ENCODE results near the gene GPR146. TPM values are rescaled to one million over a fixed set of nuclear protein-coding genes. Genes with fewer than 3 reads are reported as not detected.

Gene GPR146
- total RNA-seq, 1 donor from 2014 or later: 40.0 TPM

DNA sequence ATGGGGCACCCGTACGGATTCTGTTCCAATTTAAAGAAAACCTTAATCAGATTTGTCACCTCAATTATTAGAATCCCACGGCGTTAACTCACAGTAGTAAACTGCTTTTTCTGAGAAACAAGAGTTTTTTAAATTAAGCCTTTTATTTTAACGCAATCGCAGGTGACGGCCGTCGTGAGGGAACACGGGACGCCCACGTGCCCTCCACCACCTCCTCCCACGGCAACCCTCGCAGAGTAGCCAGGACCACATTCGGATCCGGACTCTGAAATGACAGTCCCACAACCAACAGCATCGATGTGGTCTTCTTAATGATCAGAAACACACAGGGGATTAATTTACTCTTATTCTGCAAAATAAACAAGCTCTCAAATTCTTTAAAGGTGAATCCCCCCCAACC, 22.0 kb upstream of the GPR146 start:
- H3K27ac ChIP-seq: no peak overlapping the region
- H3K4me1 ChIP-seq: peaks cover 14% of the 10 kb centered on the region
- no peaks in the 10 kb centered on the region for H3K9me3 ChIP-seq
- TF ChIP-seq, protein P1, sequence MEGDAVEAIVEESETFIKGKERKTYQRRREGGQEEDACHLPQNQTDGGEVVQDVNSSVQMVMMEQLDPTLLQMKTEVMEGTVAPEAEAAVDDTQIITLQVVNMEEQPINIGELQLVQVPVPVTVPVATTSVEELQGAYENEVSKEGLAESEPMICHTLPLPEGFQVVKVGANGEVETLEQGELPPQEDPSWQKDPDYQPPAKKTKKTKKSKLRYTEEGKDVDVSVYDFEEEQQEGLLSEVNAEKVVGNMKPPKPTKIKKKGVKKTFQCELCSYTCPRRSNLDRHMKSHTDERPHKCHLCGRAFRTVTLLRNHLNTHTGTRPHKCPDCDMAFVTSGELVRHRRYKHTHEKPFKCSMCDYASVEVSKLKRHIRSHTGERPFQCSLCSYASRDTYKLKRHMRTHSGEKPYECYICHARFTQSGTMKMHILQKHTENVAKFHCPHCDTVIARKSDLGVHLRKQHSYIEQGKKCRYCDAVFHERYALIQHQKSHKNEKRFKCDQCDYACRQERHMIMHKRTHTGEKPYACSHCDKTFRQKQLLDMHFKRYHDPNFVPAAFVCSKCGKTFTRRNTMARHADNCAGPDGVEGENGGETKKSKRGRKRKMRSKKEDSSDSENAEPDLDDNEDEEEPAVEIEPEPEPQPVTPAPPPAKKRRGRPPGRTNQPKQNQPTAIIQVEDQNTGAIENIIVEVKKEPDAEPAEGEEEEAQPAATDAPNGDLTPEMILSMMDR (IDR thresholded peaks at IDR 0.05): no peak
- intact Hi-C loops (cut with DNase I): no loop called here
- ATAC-seq (no peak), DNase-seq (no peak)
- peaks cover 20% of the 10 kb centered on the region for H3K36me3 ChIP-seq
- H3K4me3 ChIP-seq: no peak overlapping the region
- no peaks in the 10 kb centered on the region for H3K27me3 ChIP-seq

DNA sequence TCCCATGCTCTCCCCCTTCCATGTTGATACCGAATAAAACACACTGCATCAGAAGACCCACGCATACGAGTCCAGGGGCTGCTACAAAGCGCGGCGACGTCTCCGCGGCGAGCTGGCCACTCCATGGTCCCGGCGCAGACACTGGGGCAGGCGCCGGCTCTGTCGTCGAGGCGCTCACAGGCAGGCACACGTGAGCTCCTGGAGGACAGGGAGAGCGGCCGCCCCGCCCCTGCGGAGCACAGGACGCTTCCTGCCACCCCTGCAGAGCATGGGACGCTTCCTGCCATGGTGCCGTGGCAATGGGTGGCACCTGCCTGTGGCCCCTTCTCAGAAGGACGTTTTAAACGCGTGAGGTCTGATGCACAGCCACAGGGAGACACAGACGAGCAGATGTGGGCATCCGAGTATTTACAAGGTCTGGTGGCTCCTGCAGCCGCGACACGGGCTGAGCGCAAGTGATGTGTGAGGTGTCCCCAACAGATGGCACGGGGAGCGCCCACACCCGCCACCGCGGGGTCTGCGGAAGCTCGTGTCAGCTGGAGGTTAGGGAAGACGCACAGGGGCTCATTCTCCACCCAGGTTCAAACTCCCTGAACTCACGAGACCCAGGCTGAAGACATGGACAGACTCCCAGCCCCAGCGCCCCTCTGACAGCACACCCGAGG, 21.4 kb upstream of the GPR146 start:
- DNase-seq (no peak), ATAC-seq (no peak)
- Histone ChIP-seq H3K27ac (no peak overlapping the region), H3K27me3 (no peaks in the 10 kb centered on the region), H3K36me3 (peaks cover 20% of the 10 kb centered on the region), H3K4me3 (no peak overlapping the region), H3K9me3 (no peaks in the 10 kb centered on the region), H3K4me1 (peaks cover 17% of the 10 kb centered on the region)
- TF ChIP-seq, protein P1 (IDR thresholded peaks at IDR 0.05): no peak
- intact Hi-C loops (cut with DNase I): no loop called here

DNA sequence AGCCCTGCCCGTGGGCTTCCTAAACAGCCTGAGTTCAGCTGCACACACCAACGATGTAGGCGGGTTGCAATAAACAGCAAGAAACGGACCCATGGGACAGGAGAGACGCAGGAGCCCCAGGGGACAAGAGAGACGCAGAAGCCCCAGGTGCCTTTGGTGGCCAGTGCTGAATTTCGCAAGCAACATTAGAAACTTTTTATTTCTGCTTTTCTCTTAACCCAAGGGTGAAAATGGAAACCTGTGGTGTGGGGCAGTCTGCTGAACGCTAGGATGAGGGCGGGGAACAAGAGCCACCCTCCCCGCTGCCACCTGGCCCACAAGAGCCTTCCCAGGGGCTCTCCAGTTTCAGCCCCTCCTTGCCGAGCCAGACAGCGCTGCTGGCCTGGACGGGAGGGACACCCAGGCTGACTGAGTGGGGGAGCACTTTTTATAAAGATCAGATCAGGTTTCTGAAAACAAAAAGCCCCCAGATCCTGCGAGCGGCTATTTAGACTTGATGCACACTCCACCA, 20.0 kb upstream of the GPR146 start:
- DNase-seq: no peak
- intact Hi-C loops (cut with DNase I): no loop called here
- no peak overlapping the region for H3K4me3 ChIP-seq
- H3K4me1 ChIP-seq: peaks cover 22% of the 10 kb centered on the region
- H3K36me3 ChIP-seq: peaks cover 15% of the 10 kb centered on the region
- ATAC-seq: no peak
- no peak overlapping the region for H3K27ac ChIP-seq
- no peaks in the 10 kb centered on the region for H3K9me3 ChIP-seq
- H3K27me3 ChIP-seq: no peaks in the 10 kb centered on the region
- TF ChIP-seq, protein P1 (IDR thresholded peaks at IDR 0.05): no peak

DNA sequence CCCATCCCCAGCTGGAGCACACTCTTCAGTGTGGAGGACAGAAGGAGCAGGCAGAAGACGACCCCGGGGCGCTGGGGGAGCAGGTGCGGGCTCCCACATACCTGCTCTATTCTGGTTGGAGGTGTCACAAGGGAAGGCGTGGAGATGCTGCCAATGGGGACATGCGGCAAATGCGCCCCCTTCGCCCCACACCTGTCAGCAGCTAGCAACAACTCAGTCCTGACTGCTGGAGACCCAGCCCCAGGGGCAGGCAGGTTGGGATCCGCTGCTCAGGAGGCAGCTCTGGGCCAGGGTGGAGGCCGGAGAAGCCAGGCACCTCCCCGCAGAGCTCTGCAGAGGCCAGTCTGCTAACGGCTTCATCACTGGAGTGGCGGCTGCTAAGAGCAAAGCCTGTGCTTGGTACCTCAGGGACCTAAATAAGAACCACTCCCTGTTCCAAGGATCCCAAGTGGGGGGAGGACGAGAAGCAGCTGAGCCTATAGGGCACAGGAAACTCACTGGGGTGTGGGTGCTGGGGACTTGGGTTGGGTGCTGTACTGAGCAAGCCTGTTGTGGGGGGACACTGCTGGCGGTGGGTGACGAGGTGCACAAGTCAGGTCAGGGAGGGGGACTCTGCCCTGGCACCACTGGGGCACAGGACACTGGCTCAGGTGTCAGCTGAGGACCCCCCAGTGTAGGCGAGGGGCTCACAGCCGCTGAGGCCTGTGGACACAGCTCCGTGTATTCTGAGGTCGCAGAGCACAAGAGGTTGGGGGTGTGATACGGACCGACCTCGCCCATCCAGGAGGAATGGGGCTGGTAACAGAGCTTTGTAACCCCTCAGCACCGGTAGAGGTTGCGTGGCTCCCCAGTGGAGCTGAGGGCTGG, 19.2 kb upstream of the GPR146 start:
- DNase-seq (no peak), ATAC-seq (no peak)
- Histone ChIP-seq H3K27ac (no peak overlapping the region), H3K4me1 (peaks cover 26% of the 10 kb centered on the region), H3K27me3 (no peaks in the 10 kb centered on the region), H3K4me3 (no peak overlapping the region), H3K36me3 (peaks cover 15% of the 10 kb centered on the region), H3K9me3 (no peaks in the 10 kb centered on the region)
- intact Hi-C loops (cut with DNase I): no loop called here
- TF ChIP-seq, protein P1 (IDR thresholded peaks at IDR 0.05): no peak

DNA sequence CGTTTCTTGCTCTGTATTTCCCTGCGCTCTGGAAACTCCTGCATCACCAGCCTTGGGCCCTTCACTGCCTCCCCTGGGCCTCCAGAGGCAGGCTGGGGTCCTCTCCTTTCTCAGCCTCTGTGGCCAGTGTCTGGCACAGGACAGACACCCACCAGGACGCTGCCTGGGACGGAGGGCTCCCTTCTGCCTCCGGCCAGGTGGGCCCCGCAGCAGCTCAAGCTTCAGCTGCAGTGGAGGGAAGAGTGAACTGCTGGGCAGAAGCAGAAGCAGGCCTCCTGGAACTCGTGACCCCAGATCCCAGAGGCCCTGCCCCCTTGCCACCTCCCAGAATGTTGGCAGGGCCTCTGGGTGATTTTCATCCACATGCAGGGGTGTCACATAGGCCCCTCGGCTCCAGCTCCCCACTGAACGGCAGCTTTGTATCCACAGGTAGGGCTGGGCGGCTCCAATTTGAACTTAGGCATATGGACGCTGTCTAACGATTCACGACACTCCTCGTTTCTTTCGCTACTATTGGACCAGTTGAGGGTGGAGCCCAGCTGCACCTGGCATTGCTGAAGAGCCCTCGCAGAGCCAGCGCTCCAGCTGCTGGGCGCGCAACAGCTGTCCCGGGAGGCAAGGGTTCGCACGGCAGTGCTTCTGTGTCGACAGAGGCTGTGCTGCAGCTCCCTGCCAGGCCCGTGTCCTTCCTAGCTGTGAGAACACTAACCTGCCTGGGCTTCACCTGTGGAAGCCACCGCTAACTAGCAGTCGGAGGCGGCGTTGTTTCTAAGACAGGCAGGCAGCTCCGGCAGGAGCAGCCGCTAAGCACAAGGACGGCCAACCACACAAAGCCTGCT, 18.4 kb upstream of the GPR146 start:
- Histone ChIP-seq H3K9me3 (no peaks in the 10 kb centered on the region), H3K36me3 (peaks cover 15% of the 10 kb centered on the region), H3K4me3 (no peak overlapping the region), H3K27me3 (no peaks in the 10 kb centered on the region), H3K4me1 (peaks cover 26% of the 10 kb centered on the region), H3K27ac (no peak overlapping the region)
- TF ChIP-seq, protein P1 (IDR thresholded peaks at IDR 0.05): no peak
- DNase-seq: no peak
- intact Hi-C loops (cut with DNase I): no loop called here
- ATAC-seq: no peak
